ENCODE measurements around the gene ATP5PD. TPM values are rescaled to one million over a fixed set of nuclear protein-coding genes. Genes with fewer than 3 reads are reported as not detected.
A peak's percentile ranks its signal among the peaks of the same experiment; 100 is the strongest.

The ATP5PD gene
- total RNA-seq, 1 experiment from 2014 or later: 289 TPM

- intact Hi-C loops (cut with micrococcal nuclease; ENCODE audit: unreplicated experiment): no loop called here
- no peak for TF ChIP-seq CTCF (IDR thresholded peaks at IDR 0.05; ENCODE audit: unreplicated experiment)
- Mint-ChIP-seq H3K27ac (ENCODE audit: unreplicated experiment) (no peak overlapping the region), H3K4me3 (ENCODE audit: low read depth, unreplicated experiment) (no peak overlapping the region), H3K27me3 (ENCODE audit: unreplicated experiment) (no peaks in the 10 kb centered on the region), H3K9me3 (ENCODE audit: low read depth, unreplicated experiment) (no peaks in the 10 kb centered on the region), H3K4me1 (ENCODE audit: low read depth, unreplicated experiment) (peaks cover 9% of the 10 kb centered on the region), H3K36me3 (ENCODE audit: insufficient read depth, unreplicated experiment) (peaks cover 31% of the 10 kb centered on the region)
- CTCF ChIA-PET: no interaction called here
- TSS peak; percentile 34 for BruUV-seq (replicated peaks)
- no peak for DNase-seq
Observed at GRCh38 chr17:75005291-75005690, 41.5 kb downstream of the ATP5PD start.

GRCh38 chr17:75004371-75004770 is 42.4 kb downstream of the ATP5PD start:
- H3K4me1 Mint-ChIP-seq (ENCODE audit: low read depth, unreplicated experiment): peaks cover 8% of the 10 kb centered on the region
- H3K9me3 Mint-ChIP-seq (ENCODE audit: low read depth, unreplicated experiment): no peaks in the 10 kb centered on the region

GRCh38 chr17:75003957-75004355 is 42.8 kb downstream of the ATP5PD start:
- Mint-ChIP-seq H3K9me3 (ENCODE audit: low read depth, unreplicated experiment) (no peaks in the 10 kb centered on the region), H3K4me3 (ENCODE audit: low read depth, unreplicated experiment) (no peak overlapping the region), H3K4me1 (ENCODE audit: low read depth, unreplicated experiment) (peaks cover 4% of the 10 kb centered on the region), H3K36me3 (ENCODE audit: insufficient read depth, unreplicated experiment) (peaks cover 31% of the 10 kb centered on the region), H3K27me3 (ENCODE audit: unreplicated experiment) (no peaks in the 10 kb centered on the region), H3K27ac (ENCODE audit: unreplicated experiment) (no peak overlapping the region)
- intact Hi-C loops (cut with micrococcal nuclease; ENCODE audit: unreplicated experiment): no loop called here
- CTCF ChIA-PET: no interaction called here
- DNase-seq: no peak
- no peak for TF ChIP-seq CTCF (IDR thresholded peaks at IDR 0.05; ENCODE audit: unreplicated experiment)
- BruUV-seq (replicated peaks): no TSS peak

More at GRCh38 chr17:75004371-75004770, 42.4 kb downstream of the ATP5PD start:
- Mint-ChIP-seq H3K36me3 (ENCODE audit: insufficient read depth, unreplicated experiment) (peaks cover 31% of the 10 kb centered on the region), H3K27ac (ENCODE audit: unreplicated experiment) (peak overlapping the region; percentile 10), H3K27me3 (ENCODE audit: unreplicated experiment) (no peaks in the 10 kb centered on the region), H3K4me3 (ENCODE audit: low read depth, unreplicated experiment) (no peak overlapping the region)
- BruUV-seq (replicated peaks): no TSS peak
- intact Hi-C loops (cut with micrococcal nuclease; ENCODE audit: unreplicated experiment): no loop called here
- no peak for DNase-seq
- TF ChIP-seq CTCF (IDR thresholded peaks at IDR 0.05; ENCODE audit: unreplicated experiment): no peak
- CTCF ChIA-PET: no interaction called here

- no peak overlapping the region for H3K4me3 Mint-ChIP-seq (ENCODE audit: low read depth, unreplicated experiment)
- no peak overlapping the region for H3K27ac Mint-ChIP-seq (ENCODE audit: unreplicated experiment)
- intact Hi-C loops (cut with micrococcal nuclease; ENCODE audit: unreplicated experiment): no loop called here
- no peaks in the 10 kb centered on the region for H3K27me3 Mint-ChIP-seq (ENCODE audit: unreplicated experiment)
- CTCF ChIA-PET: no interaction called here
- no peak for TF ChIP-seq CTCF (IDR thresholded peaks at IDR 0.05; ENCODE audit: unreplicated experiment)
- H3K9me3 Mint-ChIP-seq (ENCODE audit: low read depth, unreplicated experiment): no peaks in the 10 kb centered on the region
- BruUV-seq (replicated peaks): no TSS peak
- peaks cover 31% of the 10 kb centered on the region for H3K36me3 Mint-ChIP-seq (ENCODE audit: insufficient read depth, unreplicated experiment)
- no peak for DNase-seq
- no peaks in the 10 kb centered on the region for H3K4me1 Mint-ChIP-seq (ENCODE audit: low read depth, unreplicated experiment)
Observed at GRCh38 chr17:75003070-75003956, 43.5 kb downstream of the ATP5PD start.
